Skeletal muscle tissue (tissue), 4 donors: ENCODE results near the gene KIAA1586. TPM values are rescaled to one million over a fixed set of nuclear protein-coding genes. Genes with fewer than 3 reads are reported as not detected.

Source experiments
- H3K27ac ChIP-seq: one replicate; pipeline ENCODE4 v1.7.0; 2013; ENCODE audit warnings: mild to moderate bottlenecking, low read depth, low read length, inconsistent platforms
- H3K27me3 ChIP-seq, 3 donors: one replicate each; pipeline ENCODE4 v1.7.0; 2013; ENCODE audit warnings: low read length in 3 of 3; ENCODE audit not compliant: control insufficient read depth in 3 of 3, insufficient read depth in 3 of 3
- H3K36me3 ChIP-seq, 3 donors: one replicate each; pipeline ENCODE4 v1.7.0; 2013; ENCODE audit warnings: low read length in 3 of 3; ENCODE audit not compliant: control insufficient read depth in 3 of 3, insufficient read depth in 3 of 3
- H3K4me1 ChIP-seq, 3 donors: one replicate each; pipeline ENCODE4 v1.7.0; 2013; ENCODE audit warnings: low read length in 3 of 3, mild to moderate bottlenecking in 3 of 3; ENCODE audit not compliant: control insufficient read depth in 3 of 3, insufficient read depth in 3 of 3
- H3K4me3 ChIP-seq, 3 donors: one replicate each; pipeline ENCODE4 v1.7.0; 2013; ENCODE audit warnings: low read length in 3 of 3
- H3K9ac ChIP-seq, 3 donors: one replicate each; pipeline ENCODE4 v1.7.0; 2013; ENCODE audit warnings: low read length in 3 of 3, mild to moderate bottlenecking in 3 of 3, moderate library complexity in 2 of 3, low read depth in 1 of 3
- H3K9me3 ChIP-seq, 3 donors: one replicate each; pipeline ENCODE4 v1.7.0; 2013; ENCODE audit warnings: low read length in 3 of 3; ENCODE audit not compliant: control insufficient read depth in 3 of 3
- total RNA-seq: library from RNA; depleted of rRNA; stranded (reverse); fragments of >200 nt; gene quantifications from one replicate; pipeline ENCODE4 v1.2.3, GENCODE V29; 2014
- donor health status: Osteomylitis.

The KIAA1586 gene
- total RNA-seq, 1 donor from 2014 or later: 15.7 TPM

- Histone ChIP-seq H3K4me1 (no peaks in the 10 kb centered on the region), H3K9me3 (no peaks in the 10 kb centered on the region), H3K27ac (no peak overlapping the region), H3K4me3 (no peak overlapping the region), H3K27me3 (no peaks in the 10 kb centered on the region), H3K36me3 (no peaks in the 10 kb centered on the region), H3K9ac (no peak overlapping the region)
Observed at GRCh38 chr6:57017841-57018240, 28.7 kb upstream of the KIAA1586 start.

GRCh38 chr6:57019434-57019833, 27.1 kb upstream of the KIAA1586 start:
- Histone ChIP-seq H3K4me3 (no peak overlapping the region), H3K27ac (no peak overlapping the region), H3K36me3 (no peaks in the 10 kb centered on the region), H3K4me1 (no peaks in the 10 kb centered on the region), H3K27me3 (no peaks in the 10 kb centered on the region), H3K9ac (no peak overlapping the region), H3K9me3 (peaks cover 0 to 5% (median 0%) of the 10 kb centered on the region in 3 donors)

- Histone ChIP-seq H3K36me3 (no peaks in the 10 kb centered on the region), H3K9ac (no peak overlapping the region), H3K27me3 (no peaks in the 10 kb centered on the region), H3K27ac (no peak overlapping the region), H3K4me3 (no peak overlapping the region), H3K4me1 (no peaks in the 10 kb centered on the region), H3K9me3 (peaks cover 0 to 10% (median 0%) of the 10 kb centered on the region in 3 donors)
Observed at GRCh38 chr6:57021086-57021720, 25.3 kb upstream of the KIAA1586 start.

GRCh38 chr6:57024321-57024720, 22.2 kb upstream of the KIAA1586 start:
- Histone ChIP-seq H3K27me3 (no peaks in the 10 kb centered on the region), H3K9me3 (peaks cover 0 to 10% (median 0%) of the 10 kb centered on the region in 3 donors), H3K9ac (no peak overlapping the region), H3K27ac (no peak overlapping the region), H3K4me1 (no peaks in the 10 kb centered on the region), H3K36me3 (no peaks in the 10 kb centered on the region), H3K4me3 (no peak overlapping the region)

GRCh38 chr6:57024775-57025174, 21.7 kb upstream of the KIAA1586 start:
- no peak overlapping the region for H3K4me3 ChIP-seq
- no peaks in the 10 kb centered on the region for H3K27me3 ChIP-seq
- no peaks in the 10 kb centered on the region for H3K4me1 ChIP-seq
- H3K36me3 ChIP-seq: no peaks in the 10 kb centered on the region
- no peak overlapping the region for H3K9ac ChIP-seq
- peaks cover 0 to 10% (median 0%) of the 10 kb centered on the region in 3 donors for H3K9me3 ChIP-seq
- H3K27ac ChIP-seq: no peak overlapping the region

GRCh38 chr6:57026001-57026400, 20.5 kb upstream of the KIAA1586 start:
- Histone ChIP-seq H3K4me1 (no peaks in the 10 kb centered on the region), H3K4me3 (no peak overlapping the region), H3K9me3 (peaks cover 0 to 10% (median 0%) of the 10 kb centered on the region in 3 donors), H3K9ac (no peak overlapping the region), H3K27ac (no peak overlapping the region), H3K36me3 (no peaks in the 10 kb centered on the region), H3K27me3 (no peaks in the 10 kb centered on the region)

- H3K9ac ChIP-seq: no peak overlapping the region
- no peaks in the 10 kb centered on the region for H3K36me3 ChIP-seq
- peaks cover 0 to 10% (median 0%) of the 10 kb centered on the region in 3 donors for H3K9me3 ChIP-seq
- no peak overlapping the region for H3K4me3 ChIP-seq
- no peak overlapping the region for H3K27ac ChIP-seq
- no peaks in the 10 kb centered on the region for H3K27me3 ChIP-seq
- no peaks in the 10 kb centered on the region for H3K4me1 ChIP-seq
Observed at GRCh38 chr6:57027301-57027700, 19.2 kb upstream of the KIAA1586 start.

GRCh38 chr6:57029213-57029612, 17.3 kb upstream of the KIAA1586 start:
- H3K4me1 ChIP-seq: no peaks in the 10 kb centered on the region
- no peak overlapping the region for H3K4me3 ChIP-seq
- H3K36me3 ChIP-seq: no peaks in the 10 kb centered on the region
- H3K9me3 ChIP-seq: peaks cover 0 to 7% (median 0%) of the 10 kb centered on the region in 3 donors
- H3K27me3 ChIP-seq: no peaks in the 10 kb centered on the region
- no peak overlapping the region for H3K9ac ChIP-seq
- H3K27ac ChIP-seq: no peak overlapping the region

GRCh38 chr6:57033228-57033627, 13.3 kb upstream of the KIAA1586 start:
- Histone ChIP-seq H3K9ac (no peak overlapping the region), H3K9me3 (no peaks in the 10 kb centered on the region), H3K36me3 (no peaks in the 10 kb centered on the region), H3K4me3 (no peak overlapping the region), H3K27ac (no peak overlapping the region), H3K27me3 (peaks cover 0 to 4% (median 2%) of the 10 kb centered on the region in 3 donors), H3K4me1 (no peaks in the 10 kb centered on the region)

GRCh38 chr6:57035549-57035948, 10.9 kb upstream of the KIAA1586 start:
- peaks cover 3 to 4% (median 3%) of the 10 kb centered on the region in 3 donors for H3K27me3 ChIP-seq

More at GRCh38 chr6:57035549-57035948, 10.9 kb upstream of the KIAA1586 start:
- Histone ChIP-seq H3K9me3 (no peaks in the 10 kb centered on the region), H3K4me1 (no peaks in the 10 kb centered on the region), H3K4me3 (no peak overlapping the region), H3K27ac (no peak overlapping the region), H3K36me3 (no peaks in the 10 kb centered on the region), H3K9ac (no peak overlapping the region)
